GM12874 (cell line): ENCODE measurements around the gene TMEM39A.

Experiments
- CTCF ChIP-seq: IDR thresholded peaks from 2 replicates; pipeline ENCODE4 v1.5.1; 2011; ENCODE audit warnings: low read depth, mild to moderate bottlenecking, control low read depth, low read length, moderate library complexity; ENCODE audit not compliant: insufficient read depth

Gene TMEM39A

DNA sequence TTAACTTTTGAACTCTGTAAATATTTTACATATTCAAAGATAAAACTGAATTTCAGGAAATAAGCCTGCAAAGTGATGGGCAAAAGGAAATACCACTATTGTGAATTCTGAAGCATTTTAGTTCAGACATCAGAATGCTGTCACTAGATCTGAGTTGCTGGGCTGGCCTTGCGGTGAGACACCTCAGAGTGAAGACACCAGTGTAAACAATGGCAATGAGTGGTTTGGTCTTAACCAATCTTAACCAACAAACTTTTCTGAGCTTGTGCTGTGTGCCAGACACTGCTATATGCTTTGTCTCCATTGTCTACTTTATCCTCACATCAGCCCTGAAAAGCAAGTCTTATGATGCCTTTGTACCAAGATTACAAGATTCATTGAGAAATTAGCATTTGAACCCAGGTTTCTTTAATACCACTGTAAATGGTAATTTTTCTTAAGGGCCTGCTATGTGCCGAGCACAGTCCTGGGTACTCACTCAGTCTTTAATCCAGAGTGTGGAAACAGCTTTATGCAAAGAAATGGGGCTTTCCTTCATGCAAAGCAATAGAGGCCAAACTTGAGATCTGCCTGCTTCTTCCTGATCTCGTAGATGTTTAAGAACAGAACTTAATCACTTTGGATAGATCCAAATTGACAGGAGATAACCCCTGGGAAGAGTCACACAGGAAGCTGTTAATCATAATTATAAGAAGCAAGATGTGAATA is 55.0 kb downstream of the TMEM39A start:
- no peak for TF ChIP-seq CTCF

- TF ChIP-seq CTCF, result no peak
Measured at GRCh38 chr3:119405315-119405714, 58.1 kb downstream of the TMEM39A start.

- no peak for TF ChIP-seq CTCF
Measured at GRCh38 chr3:119403201-119403600, 60.2 kb downstream of the TMEM39A start.

- TF ChIP-seq CTCF, result no peak
Measured at GRCh38 chr3:119402791-119403190, 60.6 kb downstream of the TMEM39A start.

DNA sequence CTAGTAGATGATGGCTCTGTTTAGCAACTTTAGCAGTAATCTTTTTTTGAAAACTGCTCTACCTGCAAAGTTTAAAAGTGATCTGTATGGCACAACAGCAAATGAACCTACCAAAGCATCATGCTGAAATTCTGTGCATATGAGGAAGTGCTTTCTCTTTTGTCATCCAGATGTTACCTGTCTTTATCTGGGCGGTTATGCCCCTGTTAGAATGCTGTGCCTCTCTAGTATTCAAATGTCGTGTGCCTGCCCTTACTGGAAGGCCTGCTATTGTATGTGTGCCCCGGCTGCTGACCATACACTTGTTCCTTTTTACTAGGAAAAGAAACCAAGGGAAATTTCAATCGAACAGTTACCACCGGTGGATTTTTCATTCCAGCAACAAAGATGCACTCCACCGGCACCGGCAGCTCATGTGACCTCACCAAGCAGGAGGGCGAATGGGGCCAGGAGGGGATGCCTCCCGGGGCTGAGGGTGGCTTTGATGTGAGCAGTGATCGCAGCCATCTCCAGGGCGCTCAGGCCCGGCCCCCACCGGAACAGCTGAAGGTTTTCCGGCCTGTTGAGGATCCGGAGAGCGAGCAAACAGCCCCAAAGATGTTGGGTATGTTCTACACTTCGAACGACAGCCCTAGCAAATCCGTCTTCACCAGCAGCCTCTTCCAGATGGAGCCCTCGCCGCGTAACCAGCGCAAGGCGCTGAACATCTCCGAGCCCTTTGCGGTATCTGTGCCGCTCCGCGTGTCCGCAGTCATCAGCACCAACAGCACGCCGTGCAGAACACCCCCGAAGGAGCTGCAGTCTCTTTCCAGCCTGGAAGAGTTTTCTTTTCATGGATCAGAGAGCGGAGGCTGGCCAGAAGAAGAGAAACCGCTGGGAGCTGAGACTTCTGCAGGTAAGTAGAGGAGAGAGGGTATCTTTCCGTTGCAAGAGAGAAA is 61.6 kb downstream of the TMEM39A start:
- no peak for TF ChIP-seq CTCF

DNA sequence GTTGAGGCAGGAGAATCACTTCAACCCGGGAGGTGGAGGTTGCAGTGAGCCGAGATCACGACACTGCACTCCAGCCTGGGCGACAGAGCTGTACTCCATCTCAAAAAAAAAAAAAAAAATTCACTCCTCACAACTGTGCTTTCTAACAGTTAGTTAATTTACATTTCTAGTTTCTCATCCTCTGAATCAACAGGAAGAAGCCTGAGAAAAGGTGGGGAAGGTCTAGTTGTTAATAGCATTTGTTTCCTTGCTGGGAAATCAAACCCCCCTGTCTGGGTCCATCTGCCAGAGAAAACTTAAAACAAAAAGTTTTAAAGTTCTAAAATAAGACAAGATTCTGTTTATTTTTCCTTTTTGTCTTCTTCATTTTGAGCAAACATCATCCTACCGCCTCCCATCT is 62.3 kb downstream of the TMEM39A start:
- TF ChIP-seq CTCF, result no peak

DNA sequence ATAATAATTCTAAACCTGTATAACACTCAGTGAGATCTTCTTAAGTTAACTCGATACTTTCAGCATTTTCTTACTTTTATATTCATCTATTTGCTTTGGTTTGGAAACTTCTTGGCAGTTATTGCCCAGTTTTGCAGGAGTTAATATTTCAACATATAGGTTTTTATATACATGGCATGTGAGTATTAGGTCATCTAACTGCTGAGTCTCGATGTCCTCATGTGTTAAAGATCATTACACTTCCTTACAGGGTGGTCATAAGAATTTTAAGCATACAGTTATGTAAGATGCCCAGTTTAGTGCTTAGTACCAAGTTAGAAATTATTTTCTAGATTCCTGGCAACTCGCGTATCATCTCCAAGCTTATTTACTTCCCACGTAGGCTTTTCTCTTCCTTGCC is 62.9 kb downstream of the TMEM39A start:
- no peak for TF ChIP-seq CTCF
